ENCODE data around the gene DCAF7. TPM values are rescaled to one million over a fixed set of nuclear protein-coding genes. Genes with fewer than 3 reads are reported as not detected.

The DCAF7 gene
- total RNA-seq, 1 experiment from 2014 or later = 60.4 TPM

- Histone ChIP-seq H3K27me3 (ENCODE audit: control insufficient read depth, insufficient read depth, low read length) (no peaks in the 10 kb centered on the region), H3K27ac (ENCODE audit: low read length) (peak overlapping the region; percentile 96), H3K4me3 (ENCODE audit: low read depth in 2 of 2, low read length in 2 of 2) (peak overlapping the region; percentile 79 to 88), H3K36me3 (ENCODE audit: control insufficient read depth, insufficient read depth, low read length) (peaks cover 4% of the 10 kb centered on the region; the same call in 1 of the 2 replicates), H3K4me1 (ENCODE audit: control insufficient read depth, insufficient read depth, low read length) (peaks cover 12% of the 10 kb centered on the region), H3K9me3 (ENCODE audit: control insufficient read depth, insufficient read depth, low read depth, low read length) (peaks cover 6% of the 10 kb centered on the region; the same call in 1 of the 2 replicates)
- CTCF ChIA-PET = no interaction called here
- ATAC-seq (peak; percentile 18; the same call in 1 of the 2 replicates), DNase-seq (ENCODE audit: low read depth, low spot score) (no peak)
- BruUV-seq (replicated peaks) = TSS peak; percentile 71
- no peak for TF ChIP-seq SIN3A (IDR thresholded peaks at IDR 0.05; ENCODE audit: borderline replicate concordance, insufficient read depth, low read depth, low read length)
- no peak for TF ChIP-seq TCF7L2 (IDR thresholded peaks at IDR 0.05; ENCODE audit: low read depth, low read length)
- no peak for TF ChIP-seq CTCF (IDR thresholded peaks at IDR 0.05)
- TF ChIP-seq REST (IDR thresholded peaks at IDR 0.05; ENCODE audit: insufficient read depth in 1 of 2, low read depth in 2 of 2, low read length in 1 of 2) = no peak
- no peak for TF ChIP-seq POLR2AphosphoS5 (IDR thresholded peaks at IDR 0.05; ENCODE audit: low read depth, low read length)
- in situ Hi-C loops (cut with HindIII; ENCODE audit: low pct_unique_long_range_greater_than_20kb, low sequenced_read_pairs) = no loop called here
- intact Hi-C loops (cut with micrococcal nuclease; ENCODE audit: unreplicated experiment) = no loop called here
- POLR2A ChIA-PET = interaction anchor here (0.7 kb wide), 1 partner anchor 14 kb away, joined by 4 read pairs; no protein-coding TSS in a partner anchor
Observed at GRCh38 chr17:63550817-63551639, 751 bp downstream of the DCAF7 start.

- Histone ChIP-seq H3K4me1 (ENCODE audit: control insufficient read depth, insufficient read depth, low read length) (peaks cover 12% of the 10 kb centered on the region), H3K9me3 (ENCODE audit: control insufficient read depth, insufficient read depth, low read depth, low read length) (peaks cover 6% of the 10 kb centered on the region; the same call in 1 of the 2 replicates), H3K36me3 (ENCODE audit: control insufficient read depth, insufficient read depth, low read length) (peaks cover 4% of the 10 kb centered on the region; the same call in 1 of the 2 replicates), H3K27ac (ENCODE audit: low read length) (peak overlapping the region; percentile 1; the same call in 1 of the 2 replicates), H3K4me3 (ENCODE audit: low read depth in 2 of 2, low read length in 2 of 2) (peak overlapping the region; percentile 79 to 88), H3K27me3 (ENCODE audit: control insufficient read depth, insufficient read depth, low read length) (no peaks in the 10 kb centered on the region)
- POLR2A ChIA-PET = no interaction called here
- TF ChIP-seq SIN3A (IDR thresholded peaks at IDR 0.05; ENCODE audit: borderline replicate concordance, insufficient read depth, low read depth, low read length) = no peak
- ATAC-seq (no peak), DNase-seq (ENCODE audit: low read depth, low spot score) (no peak)
- in situ Hi-C loops (cut with HindIII; ENCODE audit: low pct_unique_long_range_greater_than_20kb, low sequenced_read_pairs) (no loop called here), intact Hi-C loops (cut with micrococcal nuclease; ENCODE audit: unreplicated experiment) (no loop called here)
- CTCF ChIA-PET = interaction anchor here (0.6 kb wide), 1 partner anchor 127 kb away, joined by 5 read pairs; no protein-coding TSS in a partner anchor
- no TSS peak for BruUV-seq (replicated peaks)
Observed at GRCh38 chr17:63552211-63552610, 1.9 kb downstream of the DCAF7 start.
